ENCODE measurements around the gene AGBL4.

- TF ChIP-seq CTCF (IDR thresholded peaks at IDR 0.05) (no peak), POLR2AphosphoS5 (IDR thresholded peaks at IDR 0.05) (no peak)
Observed at GRCh38 chr1:49436865-49437264, 586.9 kb downstream of the AGBL4 start.

Data from breast epithelium (tissue), 3 donors.